GM12875 (cell line): ENCODE data around the gene RAP1A.
"Not testable (repeated sequence)": the region's sequence is repeated elsewhere in the genome, so short reads cannot be mapped to it uniquely, and the experiment has no call there.

ENCODE experiments used
- H3K4me3 ChIP-seq: one replicate; pipeline ENCODE4 v1.5.1; 2011; ENCODE audit warnings: low read depth, low read length, control low read depth
- CTCF ChIP-seq: IDR thresholded peaks from 2 replicates; pipeline ENCODE4 v1.5.1; 2011; ENCODE audit warnings: low read depth, mild to moderate bottlenecking, control low read depth, inconsistent platforms, low read length, moderate library complexity, borderline replicate concordance; ENCODE audit not compliant: insufficient read depth

Gene RAP1A

DNA sequence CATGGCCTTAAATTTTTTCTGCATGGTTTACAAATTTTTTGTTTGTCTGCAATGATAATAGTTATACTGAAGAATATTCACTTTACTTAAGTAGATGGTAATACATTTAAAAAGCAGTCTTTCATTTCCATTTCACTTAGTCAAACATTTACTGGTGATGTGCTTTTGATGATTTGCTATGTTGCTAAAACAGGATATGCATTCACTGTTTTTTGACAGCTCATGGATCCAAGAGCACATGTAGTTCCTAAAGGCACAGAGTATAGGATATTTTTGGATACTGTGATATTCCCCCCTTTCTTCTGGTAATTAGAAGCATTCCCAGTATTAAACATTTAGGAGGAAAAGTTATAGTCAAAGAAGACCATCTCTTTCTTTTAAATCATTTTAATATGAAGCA lies 45.9 kb downstream of the RAP1A start:
- H3K4me3 ChIP-seq, result no peak overlapping the region
- TF ChIP-seq CTCF, result no peak

DNA sequence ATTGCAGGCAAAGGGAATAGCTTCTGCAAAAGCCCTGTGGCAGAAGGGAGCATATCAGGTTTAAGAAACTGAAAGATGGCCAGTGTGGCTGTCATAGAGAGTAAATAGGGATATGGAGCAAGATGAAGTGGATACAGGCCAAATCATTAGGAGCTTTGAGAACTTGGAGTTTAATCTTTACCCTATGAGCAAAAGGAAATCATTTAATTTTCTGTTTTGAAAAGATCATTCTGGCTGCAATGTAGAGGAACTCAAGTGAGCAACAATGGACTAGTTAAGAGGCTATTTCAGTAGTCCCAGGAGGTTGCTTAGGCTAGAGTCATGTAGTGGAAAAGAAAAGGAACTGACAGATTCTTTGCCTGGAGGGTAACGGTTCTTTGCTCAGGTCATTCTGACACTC lies 47.2 kb downstream of the RAP1A start:
- TF ChIP-seq CTCF, result no peak
- no peak overlapping the region for H3K4me3 ChIP-seq

GRCh38 chr1:111669268-111669667 lies 49.7 kb downstream of the RAP1A start:
- no peak for TF ChIP-seq CTCF
- no peak overlapping the region for H3K4me3 ChIP-seq

DNA sequence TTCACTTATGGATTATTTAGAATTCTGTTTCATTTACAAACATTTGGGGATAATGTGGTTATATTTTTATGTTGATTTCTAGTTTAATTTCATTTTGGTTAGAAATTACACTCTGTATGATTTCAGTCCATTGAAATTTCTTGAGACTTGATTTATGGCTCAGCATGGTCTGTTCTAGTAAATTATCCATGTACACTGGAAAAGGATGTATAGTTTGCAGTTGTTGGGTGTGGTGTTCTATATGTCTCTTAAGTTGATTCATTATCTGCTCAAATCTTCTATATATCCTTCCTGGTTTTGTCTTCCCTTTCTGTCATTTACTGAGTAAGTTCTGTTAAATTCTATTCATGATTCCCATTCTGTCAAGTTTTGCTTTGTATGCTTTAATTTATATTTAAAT lies 52.3 kb downstream of the RAP1A start:
- no peak overlapping the region for H3K4me3 ChIP-seq
- no peak for TF ChIP-seq CTCF

GRCh38 chr1:111672331-111672730 lies 52.7 kb downstream of the RAP1A start:
- no peak overlapping the region for H3K4me3 ChIP-seq
- no peak for TF ChIP-seq CTCF

- TF ChIP-seq CTCF, result no peak
- no peak overlapping the region for H3K4me3 ChIP-seq
Measured at GRCh38 chr1:111677604-111678003, 58.0 kb downstream of the RAP1A start.

- TF ChIP-seq CTCF, result no peak
- no peak overlapping the region for H3K4me3 ChIP-seq
Measured at GRCh38 chr1:111679541-111679940, 60.0 kb downstream of the RAP1A start.

GRCh38 chr1:111680212-111680800 lies 60.7 kb downstream of the RAP1A start:
- not testable (repeated sequence) for H3K4me3 ChIP-seq

DNA sequence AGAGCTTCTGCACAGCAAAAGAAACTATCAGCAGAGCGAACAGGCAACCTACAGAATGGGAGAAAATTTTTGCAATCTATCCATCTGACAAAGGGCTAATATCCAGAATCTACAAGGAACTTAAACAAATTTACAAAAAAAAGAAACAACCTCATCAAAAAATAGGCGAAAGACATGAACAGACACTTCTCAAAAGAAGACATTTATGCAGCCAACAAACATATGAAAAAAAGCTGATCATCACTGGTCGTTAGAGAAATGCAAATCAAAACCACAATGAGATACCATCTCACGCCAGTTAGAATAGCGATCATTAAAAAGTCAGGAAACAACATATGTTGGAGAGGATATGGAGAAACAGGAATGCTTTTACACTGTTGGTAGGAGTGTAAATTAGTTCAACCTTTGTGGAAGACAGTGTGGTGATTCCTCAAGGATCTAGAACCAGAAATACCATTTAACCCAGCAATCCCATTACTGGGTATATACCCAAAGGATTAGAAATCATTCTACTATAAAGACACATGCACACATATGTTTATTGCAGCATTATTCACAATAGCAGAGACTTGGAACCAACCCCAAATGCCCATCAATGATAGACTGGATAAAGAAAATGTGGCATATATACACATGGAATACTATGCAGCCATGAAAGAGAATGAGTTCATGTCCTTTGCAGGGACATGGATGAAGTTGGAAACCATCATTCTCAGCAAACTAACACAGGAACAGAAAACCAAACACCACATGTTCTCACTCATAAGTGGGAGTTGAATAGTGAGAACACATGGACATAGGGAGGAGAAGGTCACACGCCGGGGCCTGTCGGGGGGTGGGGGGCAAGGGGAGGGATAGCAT lies 65.9 kb downstream of the RAP1A start:
- H3K4me3 ChIP-seq, result not testable (repeated sequence)
